HG03442 (cell line): Measurements from ENCODE around the gene PCDHGA5.
A peak's percentile ranks its signal among the peaks of the same experiment; 100 is the strongest.
"Not testable (repeated sequence)": the region's sequence is repeated elsewhere in the genome, so short reads cannot be mapped to it uniquely, and the experiment has no call there.

Source experiments
- ATAC-seq: cut with Tn5 transposase; IDR thresholded peaks from one replicate; pipeline ENCODE4 v1.9.1; 2021; ENCODE audit warnings: mild to moderate bottlenecking, moderate library complexity; ENCODE audit not compliant: unreplicated experiment

Gene PCDHGA5

GRCh38 chr5:141363952-141364660, at the start of gene PCDHGA5:
PCDHGA5 (plus strand) TSS chr5:141364162; CDS start chr5:141364331, 169 bp downstream.
- ATAC-seq = no peak

DNA sequence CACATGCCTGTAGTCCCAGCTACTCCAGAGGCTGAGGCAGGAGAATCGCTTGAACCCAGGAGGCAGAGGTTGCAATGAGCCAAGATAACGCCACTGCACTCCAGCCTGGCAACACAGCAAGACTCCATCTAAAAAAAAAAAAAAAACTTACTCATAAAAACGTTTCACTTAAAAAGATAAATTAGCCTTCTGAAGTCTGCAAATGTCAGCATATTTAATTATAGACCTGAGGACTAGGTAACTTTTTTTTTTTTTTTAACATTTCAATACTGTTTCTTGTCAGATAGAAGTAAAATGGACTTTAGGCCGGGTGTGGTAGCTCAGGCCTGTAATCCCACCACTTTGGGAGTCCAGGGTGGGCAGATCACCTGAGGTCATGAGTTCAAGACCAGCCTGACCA, 47.0 kb upstream of the PCDHGA5 start:
- not testable (repeated sequence) for ATAC-seq

- ATAC-seq = no peak
Measured at GRCh38 chr5:141319202-141319601, 44.8 kb upstream of the PCDHGA5 start.

- no peak for ATAC-seq
Measured at GRCh38 chr5:141319699-141320098, 44.3 kb upstream of the PCDHGA5 start.

DNA sequence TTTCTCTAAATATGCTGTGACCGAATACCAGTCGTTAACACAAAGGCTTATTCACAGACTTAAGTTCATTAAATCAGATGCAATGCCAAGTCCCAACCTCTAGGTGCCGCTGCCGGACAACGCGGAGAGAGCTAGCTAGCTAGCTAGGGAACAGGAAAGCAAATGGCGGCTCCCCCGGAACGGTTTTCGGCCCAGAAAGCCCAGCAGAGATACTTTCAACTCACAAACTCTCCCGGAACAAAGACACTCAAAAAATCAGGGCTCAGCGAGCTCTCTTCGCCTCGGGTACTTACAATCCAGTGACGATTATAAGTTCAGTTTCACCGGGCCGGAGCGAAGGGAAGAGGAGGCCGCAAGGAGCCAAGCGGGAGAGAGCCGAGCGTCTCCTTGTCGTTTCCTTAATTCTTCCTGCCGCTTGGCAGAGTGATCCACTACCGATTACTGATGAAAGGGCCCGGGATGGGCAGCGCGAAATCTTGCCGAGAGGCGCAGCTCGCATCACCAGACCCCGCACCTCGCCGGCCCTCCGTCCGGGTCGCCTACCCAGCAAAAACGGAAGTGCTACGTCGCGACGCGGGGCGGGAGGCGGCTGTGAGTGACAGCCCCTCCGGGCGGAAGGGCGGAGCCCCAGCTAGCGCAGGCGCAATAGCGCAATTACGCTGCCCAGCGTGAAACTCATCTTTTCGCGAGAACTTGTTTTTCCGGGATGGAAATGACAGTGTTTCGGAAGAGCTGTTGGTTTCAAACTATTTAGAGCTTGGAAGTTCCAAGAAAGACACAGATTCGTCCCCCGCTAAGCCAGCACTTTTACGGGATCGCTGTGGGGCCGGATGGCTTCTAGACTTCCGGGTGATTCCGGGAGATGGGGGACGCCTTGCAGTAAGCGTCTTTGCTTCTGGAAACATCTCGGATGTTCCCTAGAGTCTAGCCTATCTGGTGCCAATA, 43.5 kb upstream of the PCDHGA5 start, which contains the start of gene TAF7:
TSS of gene TAF7 (minus strand) at position 560 of the 945 bp plus-strand sequence. CDS start 740 bp downstream, outside the sequence.
- ATAC-seq = peak; percentile 92

GRCh38 chr5:141322261-141322660, 41.7 kb upstream of the PCDHGA5 start:
- ATAC-seq = no peak

GRCh38 chr5:141326088-141326854, 37.7 kb upstream of the PCDHGA5 start:
- ATAC-seq = peak; percentile 85

DNA sequence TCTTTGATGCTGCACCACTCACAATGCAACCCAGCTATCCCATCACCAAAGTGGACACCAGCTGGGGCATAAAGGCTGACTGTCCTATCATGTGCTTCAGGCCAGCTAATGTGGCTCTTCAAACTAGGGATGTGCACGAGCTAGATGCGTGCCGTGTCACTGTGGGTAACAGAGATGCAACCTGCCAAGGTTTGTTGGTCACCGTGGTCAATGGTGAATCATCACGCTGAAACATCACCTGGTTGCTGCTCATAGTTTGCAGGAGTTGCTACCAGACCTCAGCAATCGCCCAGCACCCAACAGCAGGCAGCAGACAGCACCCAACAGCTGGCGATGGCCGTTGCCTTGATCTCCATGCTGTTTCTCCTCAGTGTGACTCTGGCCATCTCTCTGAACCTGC, 35.7 kb upstream of the PCDHGA5 start:
- ATAC-seq = no peak

- ATAC-seq = no peak
Measured at GRCh38 chr5:141330299-141331080, 33.5 kb upstream of the PCDHGA5 start, which contains the start of gene PCDHGA1. PCDHGA1 (plus strand) TSS chr5:141330514.

GRCh38 chr5:141332571-141332970, 31.4 kb upstream of the PCDHGA5 start:
- not testable (repeated sequence) for ATAC-seq

- no peak for ATAC-seq
Measured at GRCh38 chr5:141338538-141339306, 25.2 kb upstream of the PCDHGA5 start, which contains the start of gene PCDHGA2. PCDHGA2 (plus strand) TSS chr5:141338760.

- ATAC-seq = not testable (repeated sequence)
Measured at GRCh38 chr5:141340781-141341354, 23.1 kb upstream of the PCDHGA5 start.

- no peak for ATAC-seq
Measured at GRCh38 chr5:141342773-141343172, 21.2 kb upstream of the PCDHGA5 start.

- ATAC-seq = no peak
Measured at GRCh38 chr5:141343242-141343952, 20.6 kb upstream of the PCDHGA5 start, which contains the start of gene PCDHGA3. PCDHGA3 (plus strand) TSS chr5:141343829; CDS start chr5:141344034, 205 bp downstream.

GRCh38 chr5:141343953-141344463, 20.0 kb upstream of the PCDHGA5 start:
- ATAC-seq = no peak

DNA sequence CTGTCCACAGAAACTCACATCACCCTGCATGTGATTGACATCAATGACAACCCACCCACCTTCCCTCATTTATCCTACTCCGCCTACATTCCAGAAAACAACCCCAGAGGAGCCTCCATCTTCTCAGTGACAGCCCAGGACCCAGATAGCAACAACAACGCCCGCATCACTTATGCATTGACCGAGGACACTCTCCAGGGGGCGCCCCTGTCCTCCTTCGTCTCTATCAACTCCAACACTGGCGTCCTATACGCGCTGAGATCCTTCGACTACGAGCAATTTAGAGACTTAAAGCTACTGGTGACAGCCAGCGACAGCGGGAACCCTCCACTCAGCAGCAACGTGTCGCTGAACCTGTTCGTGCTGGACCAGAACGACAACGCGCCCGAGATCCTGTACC, 18.6 kb upstream of the PCDHGA5 start:
- no peak for ATAC-seq

DNA sequence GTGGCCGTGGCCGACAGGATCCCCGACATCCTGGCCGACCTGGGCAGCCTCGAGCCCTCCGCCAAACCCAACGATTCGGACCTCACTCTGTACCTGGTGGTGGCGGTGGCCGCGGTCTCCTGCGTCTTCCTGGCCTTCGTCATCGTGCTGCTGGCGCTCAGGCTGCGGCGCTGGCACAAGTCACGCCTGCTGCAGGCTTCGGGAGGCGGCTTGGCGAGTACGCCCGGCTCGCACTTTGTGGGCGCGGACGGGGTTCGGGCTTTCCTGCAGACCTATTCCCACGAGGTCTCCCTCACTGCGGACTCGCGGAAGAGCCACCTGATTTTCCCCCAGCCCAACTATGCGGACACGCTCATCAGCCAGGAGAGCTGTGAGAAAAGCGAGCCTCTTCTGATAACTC, 17.9 kb upstream of the PCDHGA5 start:
- ATAC-seq = not testable (repeated sequence)
